GM12891 (cell line): ENCODE measurements around the gene CCDC24.

Source experiments
- POLR2A ChIP-seq: IDR thresholded peaks from 2 replicates; pipeline ENCODE4 v1.6.1; 2011; ENCODE audit warnings: low read depth, low read length, control low read depth
- POLR2AphosphoS5 ChIP-seq: IDR thresholded peaks from 2 replicates; pipeline ENCODE4 v1.6.1; 2011; ENCODE audit warnings: low read depth, low read length, control low read depth
- TAF1 ChIP-seq: IDR thresholded peaks from 2 replicates; pipeline ENCODE4 v1.6.1; 2011; ENCODE audit warnings: low read depth, low read length, control low read depth

- TF ChIP-seq POLR2AphosphoS5: no peak
- TF ChIP-seq TAF1: no peak
- TF ChIP-seq POLR2A: no peak
Observed at GRCh38 chr1:43983253-43983899, 8.0 kb upstream of the CCDC24 start.
